Subcutaneous adipose tissue (tissue), 4 donors: Measurements from ENCODE around the gene EXOC2. TPM values are rescaled to one million over a fixed set of nuclear protein-coding genes. Genes with fewer than 3 reads are reported as not detected.

ENCODE experiments used
- CTCF ChIP-seq: fragments of 450-650 bp; IDR thresholded peaks from one replicate; pipeline ENCODE4 v1.5.1; 2016; ENCODE audit warnings: low read depth, mild to moderate bottlenecking, control low read depth, antibody characterized with exemption, moderate library complexity
- total RNA-seq, 4 donors: library from RNA; depleted of rRNA; stranded (reverse); fragments of >200 nt; gene quantifications; one replicate each; pipeline ENCODE4 v1.1.0, GENCODE V29; 2016

Gene EXOC2
- total RNA-seq, 4 donors from 2014 or later, result 18.9 to 28.4 (median 20.2) TPM

GRCh38 chr6:674956-675355 is 18.0 kb downstream of the EXOC2 start:
- TF ChIP-seq CTCF, result no peak

DNA sequence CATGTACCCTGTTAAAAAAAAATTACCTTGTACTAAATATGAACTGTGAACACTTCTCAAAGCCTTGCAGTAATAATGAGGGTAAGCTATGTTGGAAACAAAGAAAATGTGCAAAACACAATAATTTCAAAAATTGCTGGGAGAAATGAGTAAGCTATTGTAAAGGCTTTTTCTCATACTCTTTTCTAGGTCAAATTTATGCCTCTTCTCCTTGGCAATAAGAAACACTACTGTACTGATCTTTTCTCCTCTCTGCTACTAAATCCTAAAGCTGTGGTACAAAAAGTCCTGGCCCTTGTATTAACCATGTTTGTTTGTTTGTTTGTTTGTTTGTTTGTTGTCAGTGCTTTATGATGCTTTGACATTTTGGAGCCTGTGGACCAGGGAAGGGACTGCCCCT is 18.5 kb downstream of the EXOC2 start:
- no peak for TF ChIP-seq CTCF

GRCh38 chr6:667253-667927 is 25.5 kb downstream of the EXOC2 start:
- TF ChIP-seq CTCF, result no peak

- TF ChIP-seq CTCF, result no peak
These were observed 27.3 kb downstream of the EXOC2 start for GRCh38 chr6:665403-666267.

- TF ChIP-seq CTCF, result no peak
These were observed 33.0 kb downstream of the EXOC2 start for GRCh38 chr6:659716-660581.

DNA sequence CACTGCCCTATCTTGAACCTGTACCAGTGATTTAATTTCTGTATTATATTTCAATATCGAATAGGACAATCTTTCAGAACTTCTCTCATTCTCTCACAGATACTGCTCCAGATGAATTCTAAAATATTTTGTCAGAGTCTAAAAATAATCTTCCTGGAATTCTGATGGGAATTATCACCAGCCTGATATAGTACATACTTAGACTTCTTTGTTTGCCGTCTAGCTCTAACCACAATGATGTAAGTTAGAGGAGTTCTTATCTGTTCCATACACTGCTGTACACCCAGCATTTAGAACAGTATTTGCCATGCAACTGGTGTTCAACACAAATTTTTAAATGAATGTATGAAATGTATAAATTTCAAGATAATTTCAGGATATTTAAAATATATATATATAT is 34.7 kb downstream of the EXOC2 start:
- no peak for TF ChIP-seq CTCF
